Occipital lobe (tissue), 2 donors: ENCODE results near the gene STPG3. TPM values are rescaled to one million over a fixed set of nuclear protein-coding genes. Genes with fewer than 3 reads are reported as not detected.
"Not testable (repeated sequence)": the region's sequence is repeated elsewhere in the genome, so short reads cannot be mapped to it uniquely, and the experiment has no call there.

Experiments
- DNase-seq: peaks from one replicate; lab custom pipeline; 2025; lab: John Stamatoyannopoulos, UW
- total RNA-seq: library from RNA; depleted of rRNA; stranded (reverse); fragments of >200 nt; gene quantifications from one replicate; pipeline ENCODE4 v1.2.3, GENCODE V29; 2014

Gene STPG3
- total RNA-seq, 1 donor from 2014 or later = not detected

- DNase-seq = no peak
Measured at GRCh38 chr9:137244486-137245449, 6.3 kb upstream of the STPG3 start.

- no peak for DNase-seq
Measured at GRCh38 chr9:137245450-137246421, 5.3 kb upstream of the STPG3 start.

- DNase-seq = no peak
Measured at GRCh38 chr9:137247135-137247915, 3.8 kb upstream of the STPG3 start.

- no peak for DNase-seq
Measured at GRCh38 chr9:137247916-137248175, 3.2 kb upstream of the STPG3 start.

GRCh38 chr9:137250329-137251193, 525 bp upstream of the STPG3 start:
- no peak for DNase-seq

- no peak for DNase-seq
Measured at GRCh38 chr9:137251490-137252268, 593 bp downstream of the STPG3 start.

GRCh38 chr9:137252555-137253506, 1.7 kb downstream of the STPG3 start:
- no peak for DNase-seq

- DNase-seq = no peak
Measured at GRCh38 chr9:137253717-137254623, 2.9 kb downstream of the STPG3 start.

- peak; percentile 90 for DNase-seq
Measured at GRCh38 chr9:137254624-137255447, 3.8 kb downstream of the STPG3 start, which contains the start of gene NELFB. TSS of gene NELFB (plus strand) at chr9:137255327.

- no peak for DNase-seq
Measured at GRCh38 chr9:137255448-137256114, 4.5 kb downstream of the STPG3 start.

- no peak for DNase-seq
Measured at GRCh38 chr9:137256362-137256761, 5.3 kb downstream of the STPG3 start.

- no peak for DNase-seq
Measured at GRCh38 chr9:137256856-137257255, 5.8 kb downstream of the STPG3 start.

- DNase-seq = not testable (repeated sequence)
Measured at GRCh38 chr9:137262173-137262908, 11.3 kb downstream of the STPG3 start.

- no peak for DNase-seq
Measured at GRCh38 chr9:137262909-137263285, 11.8 kb downstream of the STPG3 start.

GRCh38 chr9:137263506-137263905, 12.4 kb downstream of the STPG3 start:
- no peak for DNase-seq
